HepG2 (cell line): ENCODE results near the gene AUTS2. TPM values are rescaled to one million over a fixed set of nuclear protein-coding genes. Genes with fewer than 3 reads are reported as not detected.

Experiments
- ATAC-seq: fragments of 200-7000 bp; cut with Tn5 transposase; 3 replicates; pipeline ENCODE4 v1.9.1; 2020; ENCODE audit warnings: mild to moderate bottlenecking, moderate library complexity
- BruUV-seq: library from RNA; stranded (reverse); fragments of 400-500 nt; replicated peaks from 2 replicates; lab custom pipeline; 2021; lab: Mats Ljungman, UMichigan
- CTCF ChIA-PET: fragments of 300-600 bp; formaldehyde crosslinking; extraction: SDS; loops from one replicate; lab custom pipeline; 2021; ENCODE audit warnings: low total read pairs, inconsistent platforms, low intra/inter-chr PET ratio; lab: Yijun Ruan, JAX
- POLR2A ChIA-PET: fragments of 350-600 bp; sonication (Branson Sonifier 250); formaldehyde crosslinking; loops from one replicate; lab custom pipeline; 2020; ENCODE audit warnings: antibody characterized with exemption, inconsistent platforms; lab: Yijun Ruan, JAX
- DNase-seq: peaks from one replicate; pipeline ENCODE4 v3.0.0-alpha.2; 2015; ENCODE audit warnings: low spot score
- FAIRE-seq: peaks from 3 replicates; lab custom pipeline; 2011; peaks lifted over from hg19 to GRCh38; lab: Jason Lieb, UNC
- H2AFZ ChIP-seq: one replicate; pipeline ENCODE4 v1.6.1; 2011; ENCODE audit warnings: low read length, inconsistent platforms
- H3K27ac ChIP-seq: fragments of 300-600 bp; 3 replicates; pipeline ENCODE4 v1.8.0; 2011; ENCODE audit warnings: mixed run types, mild to moderate bottlenecking, mixed read lengths, low read length, inconsistent platforms; ENCODE audit not compliant: insufficient read depth; ENCODE audit errors: extremely low read length
- H3K27me3 ChIP-seq, 2 experiments: fragments of 200-600 bp in 1 of 2; 2 replicates in 1 of 2; 3 replicates in 1 of 2; pipeline versions ENCODE4 v1.6.0 to v1.8.0; 2011; ENCODE audit warnings: low read length in 2 of 2, mild to moderate bottlenecking in 2 of 2, moderate library complexity in 2 of 2, inconsistent platforms in 1 of 2; ENCODE audit not compliant: insufficient read depth in 2 of 2, control insufficient read depth in 1 of 2
- H3K36me3 ChIP-seq, 2 experiments: fragments of 200-600 bp in 1 of 2; replicated peaks in 1 of 2; 2 replicates in 1 of 2; 3 replicates in 1 of 2; pipeline versions ENCODE4 v1.5.1 to v1.8.0; 2011; ENCODE audit warnings: low read length in 2 of 2, inconsistent platforms in 1 of 2; ENCODE audit not compliant: insufficient read depth in 2 of 2, control insufficient read depth in 1 of 2
- H3K4me1 ChIP-seq: 2 replicates; pipeline ENCODE4 v1.5.1; 2012; ENCODE audit warnings: low read length, inconsistent platforms; ENCODE audit not compliant: insufficient read depth
- H3K4me2 ChIP-seq: 2 replicates; pipeline ENCODE4 v1.6.0; 2011; ENCODE audit warnings: low read depth, low read length, inconsistent platforms
- H3K4me3 ChIP-seq, 3 experiments: fragments of 200-600 bp in 1 of 3; sonication (generic), shearing (Covaris generic) in 1 of 3; replicated peaks in 1 of 3; 2 replicates each; pipeline ENCODE4 v1.5.1; 2011 to 2016; ENCODE audit warnings: low read length in 3 of 3, inconsistent platforms in 2 of 3, low read depth in 2 of 3, mild to moderate bottlenecking in 2 of 3, control low read depth in 1 of 3, mixed read lengths in 1 of 3; ENCODE audit not compliant: insufficient read depth in 1 of 3
- H3K79me2 ChIP-seq: one replicate; pipeline ENCODE4 v1.6.1; 2011; ENCODE audit warnings: low read length, inconsistent platforms; ENCODE audit not compliant: insufficient read depth
- H3K9ac ChIP-seq: 2 replicates; pipeline ENCODE4 v1.6.0; 2011; ENCODE audit warnings: mild to moderate bottlenecking, low read depth, low read length, inconsistent platforms; ENCODE audit not compliant: insufficient read depth
- H3K9me3 ChIP-seq: 2 replicates; pipeline ENCODE4 v1.5.1; 2012; ENCODE audit warnings: mild to moderate bottlenecking, low read length
- H4K20me1 ChIP-seq: 2 replicates; pipeline ENCODE4 v1.6.0; 2011; ENCODE audit warnings: inconsistent platforms, mild to moderate bottlenecking, low read length, moderate library complexity; ENCODE audit not compliant: insufficient read depth
- ERF ChIP-seq: IDR thresholded peaks from 2 replicates; pipeline ENCODE4 v1.6.1; 2018; ENCODE audit warnings: missing biosample characterization, missing genetic modification reagents
- FOXA1 ChIP-seq, 2 experiments: fragments of 450-650 bp in 1 of 2; sonication (generic) in 1 of 2; formaldehyde crosslinking in 1 of 2; IDR thresholded peaks; 2 replicates each; pipeline versions ENCODE4 v1.4.0 to v1.6.1; 2016 to 2020; ENCODE audit warnings: missing genetic modification reagents in 1 of 2
- HDAC1 ChIP-seq: sonication (generic); formaldehyde crosslinking; IDR thresholded peaks from 2 replicates; pipeline ENCODE4 v1.5.1; 2020; ENCODE audit warnings: mild to moderate bottlenecking, missing genetic modification reagents
- ISX ChIP-seq: sonication (generic); formaldehyde crosslinking; conservative IDR thresholded peaks from 2 replicates; pipeline ENCODE4 v1.5.0; 2020; ENCODE audit warnings: missing genetic modification reagents
- NPAS2 ChIP-seq: sonication (generic); formaldehyde crosslinking; IDR thresholded peaks from 2 replicates; pipeline ENCODE4 v1.8.0; 2022; ENCODE audit warnings: mild to moderate bottlenecking, missing genetic modification reagents, borderline replicate concordance
- RBFOX2 ChIP-seq: fragments of 200-400 bp; formaldehyde crosslinking; IDR thresholded peaks from 2 replicates; pipeline ENCODE4 v1.6.1; 2017; ENCODE audit warnings: low read depth, mild to moderate bottlenecking, low read length
- SALL1 ChIP-seq: sonication (generic); formaldehyde crosslinking; IDR thresholded peaks from 2 replicates; pipeline ENCODE4 v1.8.0; 2022; ENCODE audit warnings: mild to moderate bottlenecking, missing genetic modification reagents
- SKI ChIP-seq: fragments of 450-650 bp; IDR thresholded peaks from one replicate; pipeline ENCODE4 v1.6.1; 2018; ENCODE audit warnings: mild to moderate bottlenecking; ENCODE audit not compliant: partially characterized antibody
- SMAD1 ChIP-seq: sonication (generic); formaldehyde crosslinking; IDR thresholded peaks from 2 replicates; pipeline ENCODE4 v1.4.0; 2020; ENCODE audit warnings: missing genetic modification reagents, low read depth, mild to moderate bottlenecking, borderline replicate concordance
- SNAPC2 ChIP-seq: sonication (generic); formaldehyde crosslinking; IDR thresholded peaks from 2 replicates; pipeline ENCODE4 v1.8.1; 2022; ENCODE audit warnings: mild to moderate bottlenecking, missing genetic modification reagents
- SOX13 ChIP-seq, 3 experiments: fragments of 450-650 bp in 1 of 3; sonication (generic) in 1 of 3; formaldehyde crosslinking in 1 of 3; IDR thresholded peaks in 2 of 3; conservative IDR thresholded peaks in 1 of 3; 2 replicates each; pipeline versions ENCODE4 v1.5.0 to v1.6.1; 2016 to 2020; ENCODE audit warnings: antibody characterized with exemption in 1 of 3, mild to moderate bottlenecking in 1 of 3, missing compliant biosample characterization in 1 of 3, missing genetic modification reagents in 1 of 3, moderate library complexity in 1 of 3
- ZNF430 ChIP-seq: sonication (generic); formaldehyde crosslinking; IDR thresholded peaks from 2 replicates; pipeline ENCODE4 v1.9.0; 2021; ENCODE audit warnings: mild to moderate bottlenecking, missing genetic modification reagents
- WGBS: methylation state at CpG from one replicate; pipeline ENCODE4 v1.1.6; 2017; ENCODE audit warnings: low lambda C conversion rate; 5-methylcytosine and 5-hydroxymethylcytosine counted together
- in situ Hi-C: cut with HindIII; loops from 2 replicates; pipeline ENCODE4 v1.10.0; 2017; ENCODE audit warnings: low pct_unique_long_range_greater_than_20kb; ENCODE audit not compliant: extremely low pct_ligation_motif_present
- intact Hi-C: fragments of 100-400 bp; cut with micrococcal nuclease; formaldehyde crosslinking; loops from one replicate; pipeline ENCODE4 v1.10.0; 2022; ENCODE audit not compliant: unreplicated experiment
- polyA plus RNA-seq, 8 experiments: library from polyadenylated mRNA; depleted of rRNA in 3 of 8; stranded (reverse) in 7 of 8; unstranded in 1 of 8; fragments of >200 nt; fragmentation: Illumina TruSeq in 4 of 8; extraction: Trizol in 4 of 8; gene quantifications; 2 replicates each; pipeline versions ENCODE4 v1.2.1 to v1.2.3, GENCODE V29; 2011 to 2016; ENCODE audit warnings: low read depth in 4 of 8, missing spikeins in 1 of 8, mixed read lengths in 1 of 8; ENCODE audit not compliant: insufficient read depth in 1 of 8
- total RNA-seq, 5 experiments: library from RNA; depleted of rRNA; stranded (reverse); fragments of >200 nt; fragmentation: Illumina TruSeq; extraction: Trizol; gene quantifications; 2 replicates each; pipeline ENCODE4 v1.2.3, GENCODE V29; 2016; ENCODE audit warnings: low read depth in 1 of 5
- TF ChIP-seq, protein P1 (sequence below): sonication (generic); formaldehyde crosslinking; IDR thresholded peaks from 2 replicates; pipeline ENCODE4 v1.4.0; 2020; ENCODE audit warnings: missing genetic modification reagents, borderline replicate concordance
- TF ChIP-seq, protein P2 (sequence below): IDR thresholded peaks from 2 replicates; pipeline ENCODE4 v1.6.1; 2016; ENCODE audit warnings: low read depth, control low read depth

The AUTS2 gene
- total and polyA plus RNA-seq, 2 of the 13 experiments (the other 11 are each of a cell fraction or from before 2014, with no cell fraction given) = 0.38 TPM; not detected in 1

DNA sequence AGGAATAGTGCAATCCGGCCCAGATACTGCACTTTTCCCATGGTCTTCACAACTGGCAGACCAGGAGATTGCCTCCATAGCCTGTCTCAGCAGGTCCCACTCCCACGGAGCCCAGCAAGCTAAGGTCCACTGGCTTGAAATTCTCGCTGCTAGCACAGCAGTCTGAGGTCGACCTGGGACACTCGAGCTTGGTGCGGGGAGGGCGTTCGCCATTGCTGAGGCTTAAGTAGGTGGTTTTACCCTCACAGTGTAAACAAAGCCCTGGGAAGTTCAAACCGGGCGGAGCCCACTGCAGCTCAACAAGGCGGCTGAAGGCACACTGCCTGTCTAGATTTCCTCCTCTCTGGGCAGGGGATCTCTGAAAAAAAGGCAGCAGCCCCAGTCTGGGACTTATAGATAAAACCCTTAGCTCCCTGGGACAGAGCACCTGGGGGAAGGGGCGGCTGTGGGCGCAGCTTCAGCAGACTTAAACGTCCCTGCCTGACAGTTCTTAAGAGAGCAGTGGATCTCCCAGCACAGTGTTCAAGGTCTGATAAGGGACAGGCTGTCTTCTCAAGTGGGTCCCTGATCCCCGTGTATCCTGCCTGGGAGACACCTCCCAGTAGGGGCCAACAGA lies 1240.1 kb downstream of the AUTS2 start:
- in situ Hi-C loops = no loop called here

More for the DNA sequence above, 1240.1 kb downstream of the AUTS2 start:
- Histone ChIP-seq H3K79me2 (no peaks in the 10 kb centered on the region), H3K4me3 (0 out of 6 replicates have a peak overlapping the region, but pooled peaks of 1 of the 3 experiments have one; percentile 12), H3K36me3 (no peaks in the 10 kb centered on the region), H3K27ac (no peak overlapping the region), H3K9ac (no peak overlapping the region), H3K4me1 (peaks cover 15% of the 10 kb centered on the region), H3K9me3 (peaks cover 14% of the 10 kb centered on the region), H3K27me3 (peaks cover 0 to 7% of the 10 kb centered on the region in 2 experiments; a peak in 1 of 5 replicates), H3K4me2 (peak overlapping the region; percentile 41), H2AFZ (no peak overlapping the region), H4K20me1 (no peaks in the 10 kb centered on the region)
- WGBS = 34% methylated on average over 6 of the region's 15 CpGs
- intact Hi-C loops = no loop called here
- TF ChIP-seq HDAC1 (CRISPR knock-in tag) (no peak), ZNF430 (CRISPR knock-in tag) (no peak), FOXA1 (IDR thresholded peaks at IDR 0.05) (no peak), FOXA1 (CRISPR knock-in tag; IDR thresholded peaks at IDR 0.05) (peak; percentile 58), SALL1 (CRISPR knock-in tag) (0 out of 2 replicates have a peak, but pooled peaks have one; percentile 13), SOX13 (IDR thresholded peaks at IDR 0.05) (no peak), SOX13 (CRISPR knock-in tag; conservative IDR thresholded peaks at IDR 0.05 in 1 of 2, IDR thresholded peaks at IDR 0.05 in 1 of 2) (no peak), NPAS2 (CRISPR knock-in tag) (no peak), RBFOX2 (no peak), SMAD1 (no peak), SNAPC2 (CRISPR knock-in tag) (no peak), ERF (CRISPR knock-in tag) (no peak), ISX (CRISPR knock-in tag) (no peak), SKI (no peak)
- TF ChIP-seq, protein P1, sequence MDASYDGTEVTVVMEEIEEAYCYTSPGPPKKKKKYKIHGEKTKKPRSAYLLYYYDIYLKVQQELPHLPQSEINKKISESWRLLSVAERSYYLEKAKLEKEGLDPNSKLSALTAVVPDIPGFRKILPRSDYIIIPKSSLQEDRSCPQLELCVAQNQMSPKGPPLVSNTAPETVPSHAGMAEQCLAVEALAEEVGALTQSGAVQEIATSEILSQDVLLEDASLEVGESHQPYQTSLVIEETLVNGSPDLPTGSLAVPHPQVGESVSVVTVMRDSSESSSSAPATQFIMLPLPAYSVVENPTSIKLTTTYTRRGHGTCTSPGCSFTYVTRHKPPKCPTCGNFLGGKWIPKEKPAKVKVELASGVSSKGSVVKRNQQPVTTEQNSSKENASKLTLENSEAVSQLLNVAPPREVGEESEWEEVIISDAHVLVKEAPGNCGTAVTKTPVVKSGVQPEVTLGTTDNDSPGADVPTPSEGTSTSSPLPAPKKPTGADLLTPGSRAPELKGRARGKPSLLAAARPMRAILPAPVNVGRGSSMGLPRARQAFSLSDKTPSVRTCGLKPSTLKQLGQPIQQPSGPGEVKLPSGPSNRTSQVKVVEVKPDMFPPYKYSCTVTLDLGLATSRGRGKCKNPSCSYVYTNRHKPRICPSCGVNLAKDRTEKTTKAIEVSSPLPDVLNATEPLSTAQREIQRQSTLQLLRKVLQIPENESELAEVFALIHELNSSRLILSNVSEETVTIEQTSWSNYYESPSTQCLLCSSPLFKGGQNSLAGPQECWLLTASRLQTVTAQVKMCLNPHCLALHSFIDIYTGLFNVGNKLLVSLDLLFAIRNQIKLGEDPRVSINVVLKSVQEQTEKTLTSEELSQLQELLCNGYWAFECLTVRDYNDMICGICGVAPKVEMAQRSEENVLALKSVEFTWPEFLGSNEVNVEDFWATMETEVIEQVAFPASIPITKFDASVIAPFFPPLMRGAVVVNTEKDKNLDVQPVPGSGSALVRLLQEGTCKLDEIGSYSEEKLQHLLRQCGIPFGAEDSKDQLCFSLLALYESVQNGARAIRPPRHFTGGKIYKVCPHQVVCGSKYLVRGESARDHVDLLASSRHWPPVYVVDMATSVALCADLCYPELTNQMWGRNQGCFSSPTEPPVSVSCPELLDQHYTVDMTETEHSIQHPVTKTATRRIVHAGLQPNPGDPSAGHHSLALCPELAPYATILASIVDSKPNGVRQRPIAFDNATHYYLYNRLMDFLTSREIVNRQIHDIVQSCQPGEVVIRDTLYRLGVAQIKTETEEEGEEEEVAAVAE = no peak
- TF ChIP-seq, protein P2, sequence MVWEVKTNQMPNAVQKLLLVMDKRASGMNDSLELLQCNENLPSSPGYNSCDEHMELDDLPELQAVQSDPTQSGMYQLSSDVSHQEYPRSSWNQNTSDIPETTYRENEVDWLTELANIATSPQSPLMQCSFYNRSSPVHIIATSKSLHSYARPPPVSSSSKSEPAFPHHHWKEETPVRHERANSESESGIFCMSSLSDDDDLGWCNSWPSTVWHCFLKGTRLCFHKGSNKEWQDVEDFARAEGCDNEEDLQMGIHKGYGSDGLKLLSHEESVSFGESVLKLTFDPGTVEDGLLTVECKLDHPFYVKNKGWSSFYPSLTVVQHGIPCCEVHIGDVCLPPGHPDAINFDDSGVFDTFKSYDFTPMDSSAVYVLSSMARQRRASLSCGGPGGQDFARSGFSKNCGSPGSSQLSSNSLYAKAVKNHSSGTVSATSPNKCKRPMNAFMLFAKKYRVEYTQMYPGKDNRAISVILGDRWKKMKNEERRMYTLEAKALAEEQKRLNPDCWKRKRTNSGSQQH (CRISPR knock-in tag) = no peak
- FAIRE-seq = no peak
- BruUV-seq = no TSS peak
- peak; percentile 66 for ATAC-seq
- ChIA-PET CTCF (no interaction called here), POLR2A (interaction anchor here (0.7 to 1.0 kb wide), 2 partner anchors 8 to 57 kb away, joined by 3 to 4 read pairs; no protein-coding TSS in a partner anchor)
- no peak for DNase-seq
